ENCODE measurements around the gene SIRT7.

The SIRT7 gene

DNA sequence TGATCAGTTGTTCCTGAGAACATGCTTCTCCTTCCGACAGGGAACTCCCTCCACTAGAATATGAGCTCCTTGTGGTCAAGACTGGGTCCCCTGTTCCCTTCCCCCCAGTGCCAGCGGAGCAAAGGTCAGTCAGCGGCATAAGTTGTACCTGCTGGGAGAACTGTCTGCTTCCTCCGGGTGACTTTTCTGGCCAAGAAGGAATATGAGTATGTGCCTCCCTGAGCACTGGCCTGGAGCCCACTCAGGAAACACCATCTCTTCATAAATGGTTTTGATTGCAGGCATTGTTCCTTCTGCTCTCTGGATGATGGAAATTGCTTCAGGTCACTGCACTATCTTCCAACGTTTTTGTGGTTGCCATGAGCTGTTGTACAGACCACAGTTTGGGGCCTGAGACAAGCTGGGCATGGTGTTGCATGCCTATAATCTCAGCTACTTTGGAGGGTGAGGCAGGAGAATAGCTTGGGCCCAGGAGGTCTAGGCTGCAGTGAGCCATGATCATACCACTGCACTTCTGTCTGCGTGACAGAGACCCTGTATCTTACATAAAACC lies 54.8 kb downstream of the SIRT7 start:
- DNase-seq: no peak
- TF ChIP-seq, protein P1, sequence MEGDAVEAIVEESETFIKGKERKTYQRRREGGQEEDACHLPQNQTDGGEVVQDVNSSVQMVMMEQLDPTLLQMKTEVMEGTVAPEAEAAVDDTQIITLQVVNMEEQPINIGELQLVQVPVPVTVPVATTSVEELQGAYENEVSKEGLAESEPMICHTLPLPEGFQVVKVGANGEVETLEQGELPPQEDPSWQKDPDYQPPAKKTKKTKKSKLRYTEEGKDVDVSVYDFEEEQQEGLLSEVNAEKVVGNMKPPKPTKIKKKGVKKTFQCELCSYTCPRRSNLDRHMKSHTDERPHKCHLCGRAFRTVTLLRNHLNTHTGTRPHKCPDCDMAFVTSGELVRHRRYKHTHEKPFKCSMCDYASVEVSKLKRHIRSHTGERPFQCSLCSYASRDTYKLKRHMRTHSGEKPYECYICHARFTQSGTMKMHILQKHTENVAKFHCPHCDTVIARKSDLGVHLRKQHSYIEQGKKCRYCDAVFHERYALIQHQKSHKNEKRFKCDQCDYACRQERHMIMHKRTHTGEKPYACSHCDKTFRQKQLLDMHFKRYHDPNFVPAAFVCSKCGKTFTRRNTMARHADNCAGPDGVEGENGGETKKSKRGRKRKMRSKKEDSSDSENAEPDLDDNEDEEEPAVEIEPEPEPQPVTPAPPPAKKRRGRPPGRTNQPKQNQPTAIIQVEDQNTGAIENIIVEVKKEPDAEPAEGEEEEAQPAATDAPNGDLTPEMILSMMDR (IDR thresholded peaks at IDR 0.05; ENCODE audit: low read depth, low read length, missing control alignments): no peak
- Histone ChIP-seq H3K4me3 (ENCODE audit: low read depth, low read length) (no peak overlapping the region), H3K27me3 (replicated peaks) (no peaks in the 10 kb centered on the region), H3K27ac (no peak overlapping the region), H3K36me3 (replicated peaks) (peaks cover 16% of the 10 kb centered on the region)
- in situ Hi-C loops (cut with HindIII; ENCODE audit: low pct_ligation_motif_present, low sequenced_read_pairs): no loop called here
